Adrenal gland (tissue), 12 donors: ENCODE measurements around the gene MAML3. TPM values are rescaled to one million over a fixed set of nuclear protein-coding genes. Genes with fewer than 3 reads are reported as not detected.

Source experiments
- DNase-seq, 7 donors: peaks; one replicate each; pipeline ENCODE4 v3.0.0-alpha.2; 2019 to 2020
- H3K27ac ChIP-seq, 5 donors: fragments of 200-600 bp; sonication (generic) in 4 of 5; 1 replicate in 3 of 5; 2 replicates in 2 of 5; pipeline versions ENCODE4 v1.5.1 to v1.8.0; 2016 to 2020; ENCODE audit warnings: mild to moderate bottlenecking in 1 of 5
- H3K27me3 ChIP-seq: fragments of 200-600 bp; 2 replicates; pipeline ENCODE4 v1.8.0; 2021
- H3K36me3 ChIP-seq, 2 donors: fragments of 200-600 bp; replicated peaks in 1 of 2; 1 replicate in 1 of 2; 2 replicates in 1 of 2; pipeline versions ENCODE4 v1.5.1 to v1.8.0; 2018 to 2022
- H3K4me1 ChIP-seq, 2 donors: fragments of 200-600 bp; replicated peaks in 1 of 2; 1 replicate in 1 of 2; 2 replicates in 1 of 2; pipeline versions ENCODE4 v1.5.1 to v1.8.0; 2018 to 2021
- H3K4me3 ChIP-seq, 4 donors: fragments of 200-600 bp; sonication (generic) in 3 of 4; one replicate each; pipeline ENCODE4 v1.5.1; 2016 to 2018
- H3K9me3 ChIP-seq, 3 donors: fragments of 200-600 bp; sonication (generic) in 1 of 3; replicated peaks in 1 of 3; 1 replicate in 2 of 3; 2 replicates in 1 of 3; pipeline versions ENCODE4 v1.5.1 to v1.8.0; 2016 to 2021
- POLR2A ChIP-seq, 2 donors: fragments of 450-650 bp; IDR thresholded peaks; one replicate each; pipeline ENCODE4 v1.6.1; 2017; ENCODE audit warnings: antibody characterized with exemption in 2 of 2, mild to moderate bottlenecking in 2 of 2, moderate library complexity in 1 of 2
- WGBS, 4 donors: extraction: QIAGEN DNeasy Blood & Tissue Kit in 2 of 4; methylation state at CpG; one replicate each; pipeline versions ENCODE4 v1.1.5 to v1.1.7; 2013 to 2017; 5-methylcytosine and 5-hydroxymethylcytosine counted together
- intact Hi-C, 2 donors: fragments of 100-400 bp; cut with DNase I; formaldehyde crosslinking; loops; one replicate each; pipeline versions ENCODE4 v1.14.1 to v1.15.0; 2022 to 2023
- polyA plus RNA-seq, 3 donors: library from polyadenylated mRNA; stranded (reverse); fragments of 200-250 nt in 2 of 3; fragments of 350-450 nt in 1 of 3; fragmentation: Illumina TruSeq in 1 of 3; extraction: RNeasy Lipid Tissue Mini Kit (QIAGEN cat#74804) in 1 of 3; gene quantifications; one replicate each; pipeline ENCODE4 v1.2.3, GENCODE V29; 2013 to 2014
- total RNA-seq, 9 donors: library from RNA; depleted of rRNA in 4 of 9; stranded (reverse); fragments of >200 nt in 4 of 9; fragments of 120-200 nt in 1 of 9; fragmentation: NEBNext Ultra II Directional in 1 of 9; extraction: Animal tissue kit (Norgen Biotek cat#: 25700) in 1 of 9; gene quantifications; one replicate each; pipeline versions ENCODE4 v1.1.0 to v1.2.4, GENCODE V29; 2013 to 2023
- TF ChIP-seq, protein P1 (sequence below), 6 experiments: fragments of 450-650 bp in 4 of 6; fragments of 200-600 bp in 2 of 6; sonication (generic) in 1 of 6; IDR thresholded peaks; 1 replicate in 5 of 6; 2 replicates in 1 of 6; pipeline versions ENCODE4 v1.5.1 to v1.8.0; 2016 to 2021; ENCODE audit warnings: antibody characterized with exemption in 6 of 6, mild to moderate bottlenecking in 2 of 6, moderate library complexity in 1 of 6
- donor health status: healthy with polysubstance abuse.
- donor health status: Bipolar disorder and iron deficiency.
- donor health status: DM: yes; HTN: yes; CAD: no.
- donor health status: DM: no; HTN: no; CAD: no.
- donor health status: DM: no; HTN: no; CAD: no.
- donor health status: DM: yes; HTN: yes; CAD: no.

MAML3 gene
- total and polyA plus RNA-seq, 12 donors, result 2.0 to 15.9 (median 8.4) TPM

DNA sequence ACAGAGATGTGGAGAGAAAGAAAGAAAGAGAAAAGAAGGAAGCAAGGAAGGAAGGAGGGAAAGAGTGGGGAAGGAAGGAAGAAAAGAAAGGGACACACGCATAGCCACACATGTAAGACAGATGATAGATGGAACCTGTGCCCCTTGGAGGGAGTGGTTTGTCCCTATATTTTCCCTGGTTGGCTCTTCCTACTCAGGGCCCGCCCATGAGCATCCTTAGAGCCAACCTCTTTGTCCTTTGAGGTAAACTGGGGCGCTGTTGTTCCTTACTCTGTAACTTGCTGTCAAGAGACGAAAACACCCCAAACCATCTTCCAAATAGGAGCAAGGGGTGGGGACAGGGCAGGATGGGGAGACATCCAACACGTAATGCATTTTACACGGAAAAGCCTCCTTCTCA lies 220.9 kb downstream of the MAML3 start:
- intact Hi-C loops, result no loop called here
- no peaks in the 10 kb centered on the region for H3K36me3 ChIP-seq
- TF ChIP-seq, protein P1, sequence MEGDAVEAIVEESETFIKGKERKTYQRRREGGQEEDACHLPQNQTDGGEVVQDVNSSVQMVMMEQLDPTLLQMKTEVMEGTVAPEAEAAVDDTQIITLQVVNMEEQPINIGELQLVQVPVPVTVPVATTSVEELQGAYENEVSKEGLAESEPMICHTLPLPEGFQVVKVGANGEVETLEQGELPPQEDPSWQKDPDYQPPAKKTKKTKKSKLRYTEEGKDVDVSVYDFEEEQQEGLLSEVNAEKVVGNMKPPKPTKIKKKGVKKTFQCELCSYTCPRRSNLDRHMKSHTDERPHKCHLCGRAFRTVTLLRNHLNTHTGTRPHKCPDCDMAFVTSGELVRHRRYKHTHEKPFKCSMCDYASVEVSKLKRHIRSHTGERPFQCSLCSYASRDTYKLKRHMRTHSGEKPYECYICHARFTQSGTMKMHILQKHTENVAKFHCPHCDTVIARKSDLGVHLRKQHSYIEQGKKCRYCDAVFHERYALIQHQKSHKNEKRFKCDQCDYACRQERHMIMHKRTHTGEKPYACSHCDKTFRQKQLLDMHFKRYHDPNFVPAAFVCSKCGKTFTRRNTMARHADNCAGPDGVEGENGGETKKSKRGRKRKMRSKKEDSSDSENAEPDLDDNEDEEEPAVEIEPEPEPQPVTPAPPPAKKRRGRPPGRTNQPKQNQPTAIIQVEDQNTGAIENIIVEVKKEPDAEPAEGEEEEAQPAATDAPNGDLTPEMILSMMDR (IDR thresholded peaks at IDR 0.05), result no peak
- no peak for TF ChIP-seq POLR2A (IDR thresholded peaks at IDR 0.05)

GRCh38 chr4:139924782-139925181 lies 229.2 kb downstream of the MAML3 start:
- Histone ChIP-seq H3K4me1 (peaks cover 13 to 39% of the 10 kb centered on the region in 2 donors), H3K36me3 (no peaks in the 10 kb centered on the region), H3K4me3 (no peak overlapping the region), H3K27ac (peak overlapping the region in 2 of 5 donors; percentile 9 to 24), H3K9me3 (no peaks in the 10 kb centered on the region), H3K27me3 (no peaks in the 10 kb centered on the region)
- no peak for DNase-seq
- WGBS, 4 donors, result 45 to 69% (median 51%) methylated on average over 5 of the region's 5 CpGs
- intact Hi-C loops, result no loop called here
- TF ChIP-seq, protein P1 (IDR thresholded peaks at IDR 0.05), result no peak
- TF ChIP-seq POLR2A (IDR thresholded peaks at IDR 0.05), result no peak

More for the DNA sequence above, 220.9 kb downstream of the MAML3 start:
- no peaks in the 10 kb centered on the region for H3K27me3 ChIP-seq
- H3K4me3 ChIP-seq, result no peak overlapping the region
- no peak for DNase-seq
- no peaks in the 10 kb centered on the region for H3K9me3 ChIP-seq
- H3K4me1 ChIP-seq, result peaks cover 0 to 15% of the 10 kb centered on the region in 2 donors
- WGBS, 4 donors, result 86 to 96% (median 93%) methylated on average over 6 of the region's 6 CpGs
- peak overlapping the region in 1 of 5 donors; percentile 20 for H3K27ac ChIP-seq

DNA sequence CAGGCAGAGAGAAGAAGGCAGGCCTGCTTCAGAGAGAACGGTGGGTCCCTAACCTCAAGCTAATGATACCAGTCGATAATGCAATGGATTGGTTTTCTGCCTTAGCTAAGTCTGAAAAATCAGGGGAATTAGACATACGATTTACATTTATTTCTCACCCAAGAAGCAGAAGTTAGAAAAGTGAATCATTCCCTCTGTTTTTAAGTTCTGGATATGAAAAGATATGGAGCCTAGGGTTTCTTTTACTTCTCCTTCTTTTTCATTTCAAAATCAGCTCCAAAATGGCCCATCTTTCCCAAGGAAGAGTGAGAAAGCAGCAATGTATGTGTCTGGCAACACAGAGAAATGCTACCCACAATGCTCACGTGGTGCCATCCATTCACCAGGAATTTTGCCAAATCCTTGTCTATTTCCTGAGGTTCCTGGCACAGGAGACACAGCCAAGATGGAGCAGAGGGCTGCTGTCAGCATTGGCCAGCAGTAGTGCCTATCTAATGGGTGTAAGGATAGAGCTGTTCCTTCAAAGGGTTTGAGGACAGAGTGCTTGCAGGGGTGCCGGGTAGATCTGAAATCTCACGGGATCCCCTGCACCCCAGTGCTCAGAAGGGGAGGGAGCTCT lies 231.5 kb downstream of the MAML3 start:
- Histone ChIP-seq H3K4me3 (no peak overlapping the region), H3K27ac (peak overlapping the region in 2 of 5 donors; percentile 12 to 69), H3K36me3 (no peaks in the 10 kb centered on the region), H3K4me1 (peaks cover 24 to 56% of the 10 kb centered on the region in 2 donors), H3K9me3 (no peaks in the 10 kb centered on the region), H3K27me3 (no peaks in the 10 kb centered on the region)
- DNase-seq, result peak in 4 of 7 donors; percentile 36 to 54 (median 46)
- TF ChIP-seq, protein P1 (IDR thresholded peaks at IDR 0.05), result no peak
- no peak for TF ChIP-seq POLR2A (IDR thresholded peaks at IDR 0.05)
- intact Hi-C loops, result no loop called here
- 71 to 79% (median 76%) methylated on average over 6 of the region's 6 CpGs for WGBS, 4 donors

- no peaks in the 10 kb centered on the region for H3K36me3 ChIP-seq
- H3K27me3 ChIP-seq, result no peaks in the 10 kb centered on the region
- H3K4me1 ChIP-seq, result peaks cover 24 to 56% of the 10 kb centered on the region in 2 donors
- TF ChIP-seq POLR2A (IDR thresholded peaks at IDR 0.05), result no peak
- TF ChIP-seq, protein P1 (IDR thresholded peaks at IDR 0.05), result no peak
- H3K9me3 ChIP-seq, result no peaks in the 10 kb centered on the region
- peak overlapping the region in 2 of 5 donors; percentile 32 to 69 for H3K27ac ChIP-seq
- 56 to 66% (median 61%) methylated on average over 11 of the region's 11 CpGs for WGBS, 4 donors
- intact Hi-C loops, result no loop called here
- peak in 1 of 7 donors; percentile 55 for DNase-seq
- no peak overlapping the region for H3K4me3 ChIP-seq
Observed at GRCh38 chr4:139921429-139922184, 232.4 kb downstream of the MAML3 start.
